GM18511 (cell line): ENCODE data around the gene TGFB1I1.
"Not testable (repeated sequence)": the region's sequence is repeated elsewhere in the genome, so short reads cannot be mapped to it uniquely, and the experiment has no call there.

Experiments
- ATAC-seq: cut with Tn5 transposase; IDR thresholded peaks from one replicate; pipeline ENCODE4 v1.9.1; 2021; ENCODE audit warnings: mild to moderate bottlenecking, moderate library complexity; ENCODE audit not compliant: unreplicated experiment

TGFB1I1 gene

DNA sequence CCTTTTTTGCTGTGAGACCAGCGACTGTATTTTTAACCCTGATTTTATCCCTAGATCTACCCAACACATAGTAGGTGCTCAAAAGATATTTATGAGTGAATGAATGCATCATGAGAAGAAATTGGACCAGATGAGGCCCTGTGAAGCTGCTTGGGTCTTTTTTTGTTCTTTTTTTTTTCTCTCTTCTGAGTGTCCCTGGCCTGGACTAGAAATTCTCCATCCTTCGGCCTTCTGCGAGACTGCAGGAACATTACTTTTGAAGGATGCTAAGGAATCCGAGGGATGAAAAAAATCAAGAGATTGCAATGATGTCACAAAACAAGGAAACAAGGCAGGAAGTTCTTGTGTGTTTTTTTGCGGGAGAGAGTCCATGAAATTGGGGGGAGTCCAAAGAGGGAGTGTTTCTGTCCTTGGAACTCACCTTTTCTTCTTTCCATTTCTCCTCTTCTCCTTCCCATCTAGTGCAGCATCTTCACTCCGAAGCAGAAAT is 36.8 kb downstream of the TGFB1I1 start:
- ATAC-seq: peak; percentile 11

GRCh38 chr16:31513126-31513525 is 41.2 kb downstream of the TGFB1I1 start:
- ATAC-seq: no peak

DNA sequence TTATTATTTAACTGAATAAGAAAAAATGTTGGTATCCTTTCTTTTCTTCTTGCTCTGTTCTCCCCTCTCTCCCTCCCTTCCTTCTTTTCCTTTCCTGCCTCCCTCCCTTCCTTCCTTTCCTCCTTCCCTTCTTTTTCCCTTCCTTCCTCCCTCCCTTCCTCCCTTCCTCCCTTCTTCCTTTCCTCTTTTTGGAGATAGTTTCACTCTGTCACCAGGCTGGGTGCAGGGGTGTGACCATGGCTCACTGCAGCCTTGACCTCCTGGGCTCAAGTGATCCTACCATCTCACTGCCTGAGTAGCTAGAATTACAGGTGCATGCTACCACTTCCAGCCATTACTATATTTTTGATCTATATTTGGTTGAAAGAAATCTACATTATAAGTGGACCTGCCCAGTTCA is 41.9 kb downstream of the TGFB1I1 start:
- no peak for ATAC-seq

DNA sequence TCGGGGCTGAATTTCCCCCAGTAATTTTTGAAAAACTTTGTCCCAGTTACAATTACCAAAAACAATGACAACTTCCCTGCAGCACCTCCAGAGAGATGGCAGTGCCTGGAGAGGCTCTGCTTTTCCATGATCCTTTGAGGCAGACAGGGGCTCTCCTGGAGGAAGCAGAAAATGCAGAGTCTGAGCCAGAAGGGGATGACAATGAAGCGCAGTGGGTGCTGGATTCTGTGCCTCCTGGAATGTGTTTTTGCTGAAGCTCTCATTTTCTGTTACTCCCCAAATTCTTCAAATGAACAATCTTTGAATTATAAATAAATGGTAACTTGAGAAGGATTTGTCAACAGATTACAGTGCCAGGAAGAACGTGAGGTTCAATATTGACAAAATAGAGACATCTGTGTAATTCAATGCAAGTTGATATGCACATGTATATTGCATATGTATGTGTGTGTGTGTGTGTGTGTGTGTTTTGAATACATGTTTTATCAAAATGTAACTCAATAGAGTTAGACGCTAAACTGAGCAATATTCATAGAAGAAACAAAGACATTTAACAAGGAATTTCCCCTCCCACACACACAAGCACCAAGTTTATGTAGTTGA is 45.9 kb downstream of the TGFB1I1 start:
- no peak for ATAC-seq

- no peak for ATAC-seq
Observed at GRCh38 chr16:31519759-31520431, 47.9 kb downstream of the TGFB1I1 start.

DNA sequence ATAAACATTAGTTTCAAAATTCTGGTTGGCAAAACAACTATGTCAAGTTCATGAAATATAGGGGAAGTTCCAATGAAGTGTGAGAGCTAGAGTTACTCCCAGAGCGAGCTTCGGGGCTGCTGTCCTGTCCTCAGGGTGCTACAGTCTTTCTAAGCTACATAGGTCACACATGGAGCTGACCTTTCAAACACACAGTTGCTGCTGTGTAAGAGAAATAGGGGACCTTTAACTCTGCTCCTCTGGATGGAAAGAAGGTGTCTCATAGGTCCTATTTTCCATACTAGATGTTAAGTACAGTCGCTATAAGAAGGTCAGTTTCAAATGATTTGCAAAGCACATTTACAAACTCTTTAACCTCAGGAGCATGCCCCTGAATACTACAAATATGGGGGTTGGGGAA is 49.4 kb downstream of the TGFB1I1 start:
- no peak for ATAC-seq

DNA sequence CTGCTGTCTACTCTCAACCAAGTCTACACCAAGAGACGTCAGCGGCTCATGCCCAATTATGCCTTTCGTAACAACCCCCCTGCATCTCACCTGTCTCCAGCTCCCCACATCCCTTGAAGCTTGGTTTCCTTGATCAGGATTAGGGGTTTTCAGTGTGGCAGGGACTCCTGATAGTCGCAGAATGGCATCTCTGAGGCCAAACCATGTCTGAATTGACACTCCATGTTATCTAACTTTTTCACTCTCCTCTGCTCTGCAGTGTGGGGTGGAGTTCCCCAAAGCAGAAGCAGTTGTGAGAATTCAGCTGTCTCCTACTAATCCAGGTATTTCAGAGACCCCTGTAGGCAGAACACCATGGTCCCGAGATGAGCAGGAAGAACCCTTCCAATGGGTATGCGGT is 50.1 kb downstream of the TGFB1I1 start:
- ATAC-seq: no peak

DNA sequence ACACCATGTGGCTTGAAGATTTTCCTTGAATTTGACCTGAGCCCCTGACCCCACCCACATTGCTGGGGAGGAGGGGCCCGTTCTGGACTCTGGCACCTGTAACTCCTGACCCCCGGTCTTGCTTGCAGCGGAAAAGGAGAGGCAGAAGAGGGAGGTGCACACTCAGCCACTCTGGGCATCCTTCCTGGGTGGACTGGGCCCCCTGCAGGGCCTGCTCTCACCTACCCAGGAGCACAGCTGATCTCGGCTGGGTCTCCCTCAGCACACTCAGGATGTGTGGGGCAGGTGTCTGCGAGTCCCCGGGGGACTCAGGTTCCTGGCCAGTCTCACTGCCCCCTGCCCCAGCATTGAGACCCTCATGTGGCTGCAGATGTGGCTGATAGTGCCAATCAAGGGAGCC is 51.8 kb downstream of the TGFB1I1 start:
- not testable (repeated sequence) for ATAC-seq

GRCh38 chr16:31525113-31525512 is 53.2 kb downstream of the TGFB1I1 start:
- no peak for ATAC-seq
